Suppressor macrophage (primary cell): ENCODE results near the gene PMM1.
"Not testable (repeated sequence)": the region's sequence is repeated elsewhere in the genome, so short reads cannot be mapped to it uniquely, and the experiment has no call there.

Experiments
- DNase-seq, 4 experiments: peaks; one replicate each; pipeline ENCODE4 v3.0.0-alpha.2; 2020 to 2022

PMM1 gene

GRCh38 chr22:41596776-41597634 is 7.4 kb upstream of the PMM1 start:
- peak; percentile 34 to 68 (median 52) for DNase-seq

DNA sequence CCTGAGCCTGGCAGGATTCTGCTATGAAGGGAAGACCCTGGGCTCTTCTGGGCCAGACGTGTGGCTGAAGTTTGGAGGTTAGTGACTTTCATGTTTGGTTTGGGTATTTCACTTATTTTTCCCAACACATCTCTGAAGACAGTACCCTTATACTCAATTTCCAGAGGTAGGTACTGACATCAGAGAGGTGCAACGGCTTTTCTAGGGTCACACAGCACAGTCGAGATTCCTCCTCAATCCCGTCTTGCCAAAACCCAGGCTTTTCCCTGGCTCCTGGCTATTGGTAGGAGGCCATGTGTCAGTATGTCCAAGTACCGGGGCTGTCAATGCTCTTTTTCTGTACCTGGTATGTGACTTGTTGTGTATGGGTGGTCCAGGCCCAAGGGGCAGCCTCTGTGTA is 6.1 kb upstream of the PMM1 start:
- no peak for DNase-seq

GRCh38 chr22:41593336-41593960 is 3.8 kb upstream of the PMM1 start:
- DNase-seq, result not testable (repeated sequence)

DNA sequence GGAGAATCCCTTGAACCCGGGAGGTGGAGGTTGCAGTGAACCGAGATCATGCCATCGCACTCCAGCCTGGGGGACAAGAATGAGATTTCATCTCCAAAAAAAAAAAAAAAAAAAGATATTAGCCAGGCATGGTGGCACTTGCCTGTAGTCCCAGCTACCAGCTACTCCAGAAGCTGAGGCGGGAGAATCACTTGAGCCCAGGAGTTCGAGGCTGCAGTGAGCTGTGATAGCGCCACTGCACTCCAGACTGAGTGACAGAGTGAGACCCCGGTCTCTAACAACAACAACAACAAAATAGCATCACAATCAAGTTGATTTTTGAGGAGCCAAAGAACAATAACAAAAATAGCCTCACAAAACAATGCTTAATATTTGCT is 2.3 kb downstream of the PMM1 start:
- DNase-seq, result no peak

GRCh38 chr22:41585898-41586297 is 3.7 kb downstream of the PMM1 start:
- no peak for DNase-seq

DNA sequence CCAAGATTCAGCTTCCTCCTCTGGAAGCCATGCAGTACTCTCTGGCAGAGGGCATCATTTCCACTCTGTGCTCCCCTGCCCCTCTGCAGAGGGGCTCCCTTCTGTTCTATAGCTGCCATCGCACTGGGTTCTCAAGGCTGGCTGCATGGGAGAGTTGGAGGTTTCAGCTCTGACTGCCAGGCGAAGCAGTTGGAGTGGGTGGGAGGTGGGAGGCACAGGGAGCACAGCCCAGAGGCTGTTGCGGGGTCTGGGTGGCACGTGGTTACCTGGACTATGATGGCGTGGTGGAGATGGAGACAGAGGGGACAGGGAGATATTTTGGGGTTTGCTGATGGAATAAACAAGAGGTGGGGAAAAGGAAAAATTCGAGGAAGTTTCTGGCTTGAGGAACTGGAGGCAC is 4.8 kb downstream of the PMM1 start:
- no peak for DNase-seq

DNA sequence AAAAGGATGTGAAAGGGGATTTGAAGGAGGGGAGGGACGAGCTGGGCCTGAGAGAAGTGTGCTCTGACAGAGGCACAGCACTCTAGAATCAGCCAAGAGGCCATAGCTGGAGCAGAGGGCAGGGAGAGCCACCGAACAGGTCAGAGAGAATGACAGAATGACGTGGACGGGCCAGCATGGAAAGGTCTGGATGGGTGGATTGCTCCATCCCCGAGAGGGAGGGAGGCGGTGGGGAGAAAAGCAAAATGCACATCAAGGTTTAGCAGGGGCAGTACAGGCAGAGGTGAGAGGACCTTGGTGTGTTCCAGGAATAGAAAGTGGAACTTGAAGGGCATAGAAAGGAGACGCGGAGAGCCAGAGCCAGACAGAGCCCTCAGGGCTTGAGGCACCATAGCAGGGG is 6.9 kb downstream of the PMM1 start:
- DNase-seq, result no peak

GRCh38 chr22:41579997-41580355 is 9.7 kb downstream of the PMM1 start:
- DNase-seq, result no peak

- DNase-seq, result no peak
Measured at GRCh38 chr22:41579297-41579996, 10.2 kb downstream of the PMM1 start.

DNA sequence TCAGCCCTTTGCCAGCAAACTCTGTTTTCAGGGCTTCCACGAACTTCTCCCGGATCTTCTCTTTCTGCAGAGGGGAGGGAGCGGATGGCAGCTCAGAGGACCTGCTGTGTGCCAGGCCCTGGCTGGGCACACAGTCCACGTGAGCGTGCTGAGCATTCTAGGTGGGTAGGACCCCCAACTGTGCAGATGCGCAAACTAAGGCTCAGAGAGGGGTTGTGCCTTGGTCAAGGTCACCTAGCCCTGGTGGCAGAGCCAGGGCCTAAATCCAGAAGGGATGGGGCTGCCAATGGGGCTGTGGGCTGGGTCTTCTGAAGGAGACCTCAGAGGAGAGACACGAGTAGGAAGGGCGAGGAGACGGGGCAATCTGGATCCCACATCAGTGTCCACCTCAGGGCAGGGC is 10.8 kb downstream of the PMM1 start:
- no peak for DNase-seq

DNA sequence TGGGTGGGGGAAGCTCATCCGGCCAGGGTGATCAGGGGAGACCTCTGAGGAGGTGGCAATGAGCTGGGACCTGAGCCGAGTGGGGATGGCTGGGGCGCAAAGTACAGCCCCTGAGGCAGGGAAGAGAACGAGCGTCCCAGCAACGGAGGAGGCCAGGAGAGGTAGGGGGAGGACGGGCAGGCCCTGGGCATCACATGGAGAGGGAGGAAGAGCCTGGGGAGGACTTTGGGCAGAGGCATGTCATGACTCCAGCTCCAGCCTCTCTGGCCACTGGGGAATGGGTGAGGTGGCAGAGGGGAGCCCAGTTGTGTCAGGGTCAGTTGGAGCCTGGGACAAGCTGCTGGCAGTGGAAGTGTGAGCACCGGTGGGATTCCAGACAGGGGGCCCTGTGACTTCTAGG is 11.5 kb downstream of the PMM1 start:
- no peak for DNase-seq

DNA sequence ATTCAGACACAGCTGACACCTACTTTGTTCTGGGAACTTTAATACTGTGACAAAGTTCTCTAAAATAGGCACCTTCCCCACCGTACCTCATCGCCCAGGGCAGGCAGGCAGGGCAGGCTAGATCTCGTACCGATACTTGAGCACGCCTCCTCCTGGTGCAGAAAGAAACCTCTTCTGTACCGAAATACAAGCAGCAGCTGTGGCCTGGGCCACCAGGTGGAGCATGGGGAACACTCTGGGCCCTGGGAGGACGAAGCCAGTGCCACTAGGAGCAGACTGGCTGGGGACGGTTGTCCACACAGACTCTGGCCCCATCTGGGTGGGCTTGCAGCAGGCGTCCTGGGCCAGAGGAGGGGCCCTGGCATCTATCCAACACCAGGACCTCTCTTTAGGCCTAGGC is 12.8 kb downstream of the PMM1 start:
- peak; percentile 38 to 61 (median 46) for DNase-seq

DNA sequence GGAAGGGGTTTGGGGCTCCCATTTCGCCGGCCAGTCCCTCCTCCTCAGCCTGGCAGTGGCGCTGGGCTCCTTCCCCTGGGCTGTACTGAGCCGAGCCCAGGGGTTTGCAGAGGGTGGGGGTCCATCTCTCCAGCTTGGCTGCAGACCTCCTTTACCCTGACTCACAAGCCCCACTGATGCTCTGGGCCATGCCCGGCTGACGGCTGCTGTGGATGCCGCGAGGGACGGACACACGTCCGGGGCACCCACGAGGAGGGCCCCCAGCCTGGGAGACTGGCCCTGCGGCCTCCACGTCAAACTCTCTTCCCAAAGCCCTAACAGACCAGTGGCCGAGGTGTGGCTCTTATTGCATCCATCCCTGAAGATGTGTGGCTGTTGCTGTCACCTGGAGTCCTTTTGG is 14.1 kb downstream of the PMM1 start:
- DNase-seq, result no peak

- no peak for DNase-seq
Measured at GRCh38 chr22:41574847-41575381, 14.7 kb downstream of the PMM1 start.

DNA sequence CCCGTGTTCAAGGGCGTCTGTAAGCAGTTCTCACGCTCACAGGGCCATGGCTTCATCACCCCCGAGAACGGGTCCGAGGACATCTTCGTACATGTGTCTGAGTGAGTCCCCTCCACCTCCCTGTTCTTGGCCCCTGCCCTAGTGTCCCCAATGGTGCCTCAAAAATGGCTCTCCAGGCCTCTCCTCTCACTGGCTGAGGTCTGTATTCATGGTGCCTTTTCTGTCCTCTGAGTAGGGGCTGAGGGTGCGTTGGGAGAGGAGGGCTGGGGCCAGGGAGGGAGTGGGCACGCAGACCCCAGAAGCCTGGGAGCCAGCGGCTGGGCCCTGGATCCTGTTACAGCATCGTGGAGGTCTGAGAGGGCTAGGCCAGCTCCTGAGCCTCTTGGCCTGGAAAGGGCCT is 16.0 kb downstream of the PMM1 start:
- no peak for DNase-seq

DNA sequence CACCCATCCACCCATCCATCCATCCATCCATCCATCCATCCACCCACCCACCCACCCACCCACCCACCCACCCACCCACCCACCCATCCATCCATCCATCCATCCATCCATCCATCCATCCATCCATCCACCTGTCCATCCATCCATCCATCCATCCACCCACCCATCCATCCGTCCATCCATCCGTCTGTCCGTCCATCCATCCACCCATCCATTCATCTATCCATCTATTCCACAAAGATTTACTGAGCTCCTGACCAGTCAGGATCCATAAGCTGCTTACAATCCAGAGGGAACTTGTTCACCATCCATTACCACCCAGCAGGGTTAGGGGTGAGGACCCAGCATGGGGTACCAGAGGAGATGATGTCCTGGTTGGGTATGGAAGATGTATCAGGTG is 17.3 kb downstream of the PMM1 start:
- not testable (repeated sequence) for DNase-seq

DNA sequence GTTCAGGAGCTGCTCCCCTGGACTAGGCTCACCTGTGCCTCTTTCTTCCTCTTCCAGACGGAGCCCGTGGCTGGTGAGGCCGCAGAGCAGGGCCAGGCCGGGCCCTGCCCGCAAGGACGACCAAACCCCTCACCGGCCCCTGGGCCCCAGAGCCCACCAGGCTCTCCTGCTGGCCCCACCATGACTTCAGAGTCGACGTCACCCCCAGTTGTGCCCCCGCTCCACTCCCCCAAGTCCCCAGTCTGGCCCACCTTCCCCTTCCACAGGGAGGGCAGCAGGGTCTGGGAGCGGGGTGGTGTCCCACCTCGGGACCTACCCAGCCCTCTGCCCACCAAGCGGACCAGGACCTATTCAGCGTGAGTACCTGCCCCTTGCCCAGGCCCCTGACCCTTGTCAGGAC is 17.9 kb downstream of the PMM1 start:
- DNase-seq, result no peak

DNA sequence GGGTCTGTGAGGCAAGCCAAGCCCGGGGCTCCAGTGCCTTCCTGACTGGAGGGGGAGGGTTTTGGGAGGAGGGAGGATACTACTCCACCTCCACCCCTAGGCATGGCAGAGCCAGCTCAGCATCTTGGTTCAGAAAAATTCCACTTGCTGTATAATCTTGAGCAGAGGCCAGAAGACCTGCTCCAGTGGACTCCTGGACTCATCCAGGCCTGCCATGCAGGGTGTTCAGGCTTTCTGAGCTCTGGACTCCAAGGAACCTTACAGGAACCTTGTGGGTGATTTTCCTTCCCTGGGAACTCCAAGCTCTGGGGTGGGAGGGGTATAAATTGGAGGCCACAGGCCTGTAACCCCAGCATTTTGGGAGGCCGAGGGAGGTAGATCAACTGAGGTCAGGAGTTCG is 19.4 kb downstream of the PMM1 start:
- DNase-seq, result no peak

GRCh38 chr22:41568811-41569210 is 20.8 kb downstream of the PMM1 start:
- DNase-seq, result no peak

DNA sequence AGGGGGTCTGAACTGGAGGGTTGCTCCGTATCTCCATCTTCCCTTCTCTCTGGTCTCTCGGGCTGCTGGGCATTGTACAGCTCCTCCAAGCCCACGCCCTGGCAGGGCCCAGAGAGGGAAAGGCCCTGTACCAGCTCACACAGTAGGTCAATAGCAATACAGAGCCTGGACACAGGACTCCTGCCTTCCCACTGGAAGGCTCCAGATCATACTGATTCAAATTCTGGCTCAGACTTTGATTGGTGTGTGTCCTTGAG is 22.2 kb downstream of the PMM1 start:
- DNase-seq, result no peak

DNA sequence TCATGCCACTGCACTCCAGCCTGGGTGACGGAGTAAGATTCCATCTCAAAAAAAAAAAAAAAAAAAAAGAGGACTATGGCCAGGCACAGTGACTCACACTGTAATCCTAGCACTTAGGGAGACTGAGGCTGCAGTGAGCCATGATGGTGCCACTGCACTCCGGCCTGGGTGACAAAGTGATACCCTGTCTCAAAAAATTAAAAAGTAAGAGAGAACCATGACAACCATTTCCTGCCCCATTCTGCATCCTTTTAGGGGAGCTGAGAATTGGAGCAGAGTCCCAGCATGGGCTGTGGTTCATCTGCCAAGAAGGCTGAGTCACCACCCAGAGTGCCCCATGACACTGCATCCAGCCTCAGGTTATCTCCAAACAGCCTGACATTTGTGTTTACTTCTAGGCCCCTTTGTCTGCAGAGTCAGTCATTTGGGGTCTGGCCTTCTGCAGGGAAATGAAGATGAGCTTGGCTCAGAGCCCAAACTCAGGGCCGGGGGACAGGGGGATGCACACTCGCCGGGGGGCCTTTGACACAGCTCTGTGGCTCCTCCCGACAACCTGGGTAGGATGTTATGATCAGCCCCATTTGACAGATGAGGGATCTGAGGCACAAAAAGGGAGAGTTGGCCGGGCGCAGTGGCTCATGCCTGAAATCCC is 24.1 kb downstream of the PMM1 start:
- DNase-seq, result peak in 1 of 4 experiments; percentile 14

DNA sequence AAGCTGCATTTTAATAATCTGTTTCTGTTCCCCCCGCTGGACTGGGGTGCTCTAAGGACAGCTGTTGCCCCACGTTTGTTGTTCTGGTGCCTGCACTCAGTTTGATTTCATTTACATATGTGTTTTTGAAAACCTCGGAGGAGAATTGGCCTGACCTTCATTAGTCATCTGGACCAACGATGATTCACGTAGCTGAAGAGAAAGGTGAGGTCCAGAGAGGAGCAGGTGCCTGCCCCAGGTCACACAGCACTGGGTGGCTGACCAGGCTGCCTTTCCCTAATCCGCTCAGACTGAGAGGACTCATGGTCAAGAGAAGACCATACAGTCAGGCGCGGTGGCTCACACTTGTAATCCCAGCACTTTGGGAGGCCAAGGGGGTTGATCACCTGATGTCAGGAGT is 25.1 kb downstream of the PMM1 start:
- DNase-seq, result no peak

DNA sequence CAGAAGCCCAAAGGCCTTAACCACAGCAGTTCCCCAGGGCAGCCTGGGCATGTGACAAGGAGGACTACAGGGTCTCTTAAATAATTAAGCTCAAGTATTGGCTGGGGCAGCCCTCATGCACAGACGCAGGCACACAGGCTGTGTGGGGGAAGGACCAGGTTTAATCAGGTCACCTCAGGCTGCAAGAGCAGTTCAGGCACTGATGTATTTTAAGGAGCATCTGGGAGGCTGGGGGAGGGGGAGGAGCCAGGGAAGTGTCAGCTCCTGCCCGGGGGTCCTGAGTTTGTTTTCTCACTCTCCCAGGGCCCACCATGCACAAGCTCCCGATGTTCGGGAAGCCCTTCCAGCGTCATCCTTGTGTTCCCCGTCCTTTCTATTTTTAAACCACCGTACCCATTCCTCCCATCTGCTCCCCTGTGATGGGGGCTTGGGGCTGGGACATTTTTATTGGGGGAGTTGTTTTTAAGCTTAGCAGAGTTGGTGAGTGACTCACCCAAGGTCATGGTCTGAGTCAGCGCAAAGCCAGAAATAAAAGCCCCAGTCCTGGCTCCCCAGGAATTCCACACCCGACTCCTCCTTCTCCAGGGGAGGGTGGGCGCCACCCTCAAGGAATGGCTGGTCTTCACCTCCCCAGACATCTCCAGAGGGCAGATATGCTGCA is 26.5 kb downstream of the PMM1 start:
- no peak for DNase-seq
